ENCODE data around the gene PMAIP1.

Gene PMAIP1

GRCh38 chr18:59927246-59927825 is 27.5 kb downstream of the PMAIP1 start:
- H3K27ac Mint-ChIP-seq (ENCODE audit: low read depth): no peak overlapping the region
- no peak for DNase-seq (ENCODE audit: low spot score in 2 of 2)

DNA sequence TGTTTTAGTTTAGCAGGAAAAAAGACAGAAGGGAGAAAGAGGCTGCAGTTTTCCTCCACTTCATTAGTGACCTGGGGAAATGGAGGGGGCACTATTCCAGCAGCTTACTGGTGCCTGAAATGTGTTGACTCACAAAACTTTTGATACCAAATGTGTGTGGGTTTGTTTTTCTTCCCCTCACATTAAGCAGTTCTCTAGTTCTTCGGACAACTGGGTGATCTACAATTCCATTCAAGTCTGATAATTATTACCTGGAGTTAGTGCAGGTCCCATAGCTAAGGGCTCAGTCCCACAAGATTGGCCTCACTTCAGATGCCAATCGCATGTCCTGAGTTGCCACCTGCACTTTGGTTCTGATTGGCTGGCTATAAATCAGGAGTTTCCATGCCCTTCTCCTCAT is 28.4 kb downstream of the PMAIP1 start:
- no peak overlapping the region for H3K4me3 Mint-ChIP-seq
- no peaks in the 10 kb centered on the region for H3K4me1 Mint-ChIP-seq
- H3K9me3 Mint-ChIP-seq: no peaks in the 10 kb centered on the region
- H3K27ac Mint-ChIP-seq (ENCODE audit: low read depth): no peak overlapping the region
- no peak for ATAC-seq (replicated peaks; ENCODE audit: extremely low read depth, poor library complexity, severe bottlenecking)
- DNase-seq (ENCODE audit: low spot score in 2 of 2): no peak
- H3K36me3 Mint-ChIP-seq (ENCODE audit: insufficient read depth): no peaks in the 10 kb centered on the region
- no peaks in the 10 kb centered on the region for H3K27me3 Mint-ChIP-seq

More at GRCh38 chr18:59927246-59927825, 27.5 kb downstream of the PMAIP1 start:
- ATAC-seq (replicated peaks; ENCODE audit: extremely low read depth, poor library complexity, severe bottlenecking): no peak
- H3K36me3 Mint-ChIP-seq (ENCODE audit: insufficient read depth): no peaks in the 10 kb centered on the region
- H3K4me1 Mint-ChIP-seq: no peaks in the 10 kb centered on the region
- H3K27me3 Mint-ChIP-seq: no peaks in the 10 kb centered on the region
- no peak overlapping the region for H3K4me3 Mint-ChIP-seq
- H3K9me3 Mint-ChIP-seq: no peaks in the 10 kb centered on the region

GRCh38 chr18:59929621-59930295 is 30.0 kb downstream of the PMAIP1 start:
- no peaks in the 10 kb centered on the region for H3K36me3 Mint-ChIP-seq (ENCODE audit: insufficient read depth)
- H3K27ac Mint-ChIP-seq (ENCODE audit: low read depth): no peak overlapping the region
- no peak overlapping the region for H3K4me3 Mint-ChIP-seq
- ATAC-seq (replicated peaks; ENCODE audit: extremely low read depth, poor library complexity, severe bottlenecking): no peak
- no peaks in the 10 kb centered on the region for H3K4me1 Mint-ChIP-seq
- no peak for DNase-seq (ENCODE audit: low spot score in 2 of 2)
- no peaks in the 10 kb centered on the region for H3K9me3 Mint-ChIP-seq
- no peaks in the 10 kb centered on the region for H3K27me3 Mint-ChIP-seq

GRCh38 chr18:59932401-59932800 is 32.6 kb downstream of the PMAIP1 start:
- no peak for ATAC-seq (replicated peaks; ENCODE audit: extremely low read depth, poor library complexity, severe bottlenecking)
- Mint-ChIP-seq H3K36me3 (ENCODE audit: insufficient read depth) (no peaks in the 10 kb centered on the region), H3K27me3 (no peaks in the 10 kb centered on the region), H3K4me1 (no peaks in the 10 kb centered on the region), H3K9me3 (no peaks in the 10 kb centered on the region), H3K4me3 (no peak overlapping the region), H3K27ac (ENCODE audit: low read depth) (no peak overlapping the region)
- DNase-seq (ENCODE audit: low spot score in 2 of 2): no peak

DNA sequence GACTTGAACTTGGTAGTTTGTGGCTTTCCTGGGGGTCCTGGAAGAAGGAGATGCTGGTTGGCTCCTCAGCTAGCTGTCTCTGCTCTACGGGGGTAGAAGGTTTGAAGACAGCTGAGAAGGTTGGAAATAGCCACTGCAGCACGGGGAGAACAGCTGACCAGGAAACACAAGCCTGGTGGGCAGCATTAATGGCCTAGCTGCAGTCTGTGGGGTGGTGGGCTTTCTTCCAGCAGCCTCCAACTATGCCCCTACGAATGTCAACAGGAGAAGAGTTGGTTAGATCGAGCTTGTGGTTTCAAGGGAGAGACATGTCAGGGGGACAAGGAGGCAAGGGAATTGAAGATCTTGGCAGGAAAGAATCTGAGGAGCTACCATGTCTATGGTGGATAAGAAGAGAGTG is 38.9 kb downstream of the PMAIP1 start:
- no peak overlapping the region for H3K4me3 Mint-ChIP-seq
- no peak for ATAC-seq (replicated peaks; ENCODE audit: extremely low read depth, poor library complexity, severe bottlenecking)
- no peaks in the 10 kb centered on the region for H3K36me3 Mint-ChIP-seq (ENCODE audit: insufficient read depth)
- H3K4me1 Mint-ChIP-seq: no peaks in the 10 kb centered on the region
- no peak for DNase-seq (ENCODE audit: low spot score in 2 of 2)
- H3K9me3 Mint-ChIP-seq: no peaks in the 10 kb centered on the region
- no peaks in the 10 kb centered on the region for H3K27me3 Mint-ChIP-seq
- H3K27ac Mint-ChIP-seq (ENCODE audit: low read depth): no peak overlapping the region

GRCh38 chr18:59939127-59939526 is 39.3 kb downstream of the PMAIP1 start:
- H3K4me1 Mint-ChIP-seq: no peaks in the 10 kb centered on the region
- no peak overlapping the region for H3K27ac Mint-ChIP-seq (ENCODE audit: low read depth)
- H3K4me3 Mint-ChIP-seq: no peak overlapping the region
- no peaks in the 10 kb centered on the region for H3K27me3 Mint-ChIP-seq
- no peaks in the 10 kb centered on the region for H3K9me3 Mint-ChIP-seq
- ATAC-seq (replicated peaks; ENCODE audit: extremely low read depth, poor library complexity, severe bottlenecking) (no peak), DNase-seq (ENCODE audit: low spot score in 2 of 2) (no peak)
- no peaks in the 10 kb centered on the region for H3K36me3 Mint-ChIP-seq (ENCODE audit: insufficient read depth)

DNA sequence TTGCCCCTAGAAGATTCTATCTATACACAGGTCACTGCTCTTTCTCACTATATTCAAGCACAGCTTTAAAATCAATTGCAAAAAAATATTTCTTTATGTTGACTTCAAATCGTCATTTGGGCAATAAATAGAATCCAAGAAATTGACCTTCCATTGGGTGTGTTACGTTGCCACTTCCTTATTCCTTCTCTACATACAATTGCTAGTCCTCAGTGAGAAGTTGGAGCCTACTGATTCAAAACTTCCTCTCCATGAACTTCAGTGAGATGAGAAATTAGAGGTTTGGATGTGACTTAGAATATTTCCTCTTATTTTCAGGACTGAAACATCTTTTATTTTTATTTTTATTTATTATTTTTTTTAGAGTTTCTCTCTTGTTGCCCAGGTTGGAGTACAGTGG is 40.3 kb downstream of the PMAIP1 start:
- no peaks in the 10 kb centered on the region for H3K9me3 Mint-ChIP-seq
- H3K36me3 Mint-ChIP-seq (ENCODE audit: insufficient read depth): no peaks in the 10 kb centered on the region
- no peak overlapping the region for H3K27ac Mint-ChIP-seq (ENCODE audit: low read depth)
- ATAC-seq (replicated peaks; ENCODE audit: extremely low read depth, poor library complexity, severe bottlenecking) (no peak), DNase-seq (ENCODE audit: low spot score in 2 of 2) (no peak)
- no peaks in the 10 kb centered on the region for H3K4me1 Mint-ChIP-seq
- H3K4me3 Mint-ChIP-seq: no peak overlapping the region
- H3K27me3 Mint-ChIP-seq: no peaks in the 10 kb centered on the region

GRCh38 chr18:59941331-59941730 is 41.5 kb downstream of the PMAIP1 start:
- no peak for DNase-seq (ENCODE audit: low spot score in 2 of 2)

GRCh38 chr18:59942601-59943000 is 42.8 kb downstream of the PMAIP1 start:
- Mint-ChIP-seq H3K9me3 (no peaks in the 10 kb centered on the region), H3K4me3 (no peak overlapping the region), H3K4me1 (no peaks in the 10 kb centered on the region), H3K36me3 (ENCODE audit: insufficient read depth) (no peaks in the 10 kb centered on the region), H3K27me3 (no peaks in the 10 kb centered on the region), H3K27ac (ENCODE audit: low read depth) (no peak overlapping the region)
- ATAC-seq (replicated peaks; ENCODE audit: extremely low read depth, poor library complexity, severe bottlenecking) (no peak), DNase-seq (ENCODE audit: low spot score in 2 of 2) (no peak)

More at GRCh38 chr18:59941331-59941730, 41.5 kb downstream of the PMAIP1 start:
- Mint-ChIP-seq H3K36me3 (ENCODE audit: insufficient read depth) (no peaks in the 10 kb centered on the region), H3K4me3 (no peak overlapping the region), H3K4me1 (no peaks in the 10 kb centered on the region), H3K27me3 (no peaks in the 10 kb centered on the region), H3K9me3 (no peaks in the 10 kb centered on the region), H3K27ac (ENCODE audit: low read depth) (no peak overlapping the region)
- ATAC-seq (replicated peaks; ENCODE audit: extremely low read depth, poor library complexity, severe bottlenecking): no peak

DNA sequence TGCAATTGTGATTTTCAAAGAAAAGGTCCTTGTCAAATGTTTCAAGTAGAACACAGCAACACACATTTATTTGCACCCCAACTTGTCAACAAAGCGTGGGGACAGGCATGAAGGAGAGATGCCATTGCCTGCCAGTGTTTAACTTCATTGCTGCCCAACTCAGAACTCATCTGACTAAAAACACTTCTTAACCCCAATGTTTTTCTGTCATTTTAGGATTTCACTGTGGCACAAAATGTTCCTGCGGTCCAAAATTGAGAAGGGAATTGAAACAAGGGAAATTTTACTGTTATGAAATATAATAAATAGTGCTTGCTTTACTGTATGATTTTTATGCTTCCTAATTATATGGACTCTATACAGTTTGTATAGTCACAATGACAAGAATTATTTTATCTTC is 45.7 kb downstream of the PMAIP1 start:
- no peak for DNase-seq (ENCODE audit: low spot score in 2 of 2)
- Mint-ChIP-seq H3K27me3 (no peaks in the 10 kb centered on the region), H3K9me3 (no peaks in the 10 kb centered on the region), H3K36me3 (ENCODE audit: insufficient read depth) (no peaks in the 10 kb centered on the region), H3K4me3 (no peak overlapping the region), H3K27ac (ENCODE audit: low read depth) (no peak overlapping the region), H3K4me1 (no peaks in the 10 kb centered on the region)
- no peak for ATAC-seq (replicated peaks; ENCODE audit: extremely low read depth, poor library complexity, severe bottlenecking)

DNA sequence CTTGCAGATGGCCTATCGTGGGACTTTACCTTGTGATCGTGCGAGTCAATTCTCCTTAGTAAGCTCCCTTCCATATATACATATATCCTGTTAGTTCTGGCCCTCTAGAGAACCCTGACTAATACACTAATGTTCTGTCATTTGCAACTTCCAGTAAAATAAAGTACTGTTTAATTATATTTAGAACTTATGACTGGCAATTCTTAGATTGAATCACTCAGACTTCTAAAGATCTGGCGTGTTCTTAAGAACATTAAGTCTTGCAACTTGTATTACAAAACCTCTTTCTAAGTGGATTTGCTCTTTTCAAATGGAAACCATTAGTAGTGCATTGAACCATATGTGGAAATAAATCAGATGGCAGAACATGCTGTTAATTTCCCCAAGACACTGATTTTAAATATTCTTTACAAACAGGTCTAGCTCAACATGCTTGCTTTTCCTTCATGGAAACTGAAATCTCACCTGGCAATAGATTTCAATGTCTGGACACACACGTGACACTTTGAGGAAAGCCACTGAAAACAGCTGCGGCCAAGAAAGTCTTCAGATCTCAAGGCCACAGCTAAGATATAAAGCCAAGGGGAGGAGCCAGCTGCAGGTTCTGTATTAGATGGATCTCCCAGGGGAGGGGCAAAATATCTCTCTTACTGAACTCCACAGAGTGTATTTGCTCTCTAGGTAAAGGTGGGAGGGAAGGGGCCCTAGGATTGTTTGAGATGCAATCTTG is 50.6 kb downstream of the PMAIP1 start:
- ATAC-seq (replicated peaks; ENCODE audit: extremely low read depth, poor library complexity, severe bottlenecking): no peak
- Mint-ChIP-seq H3K36me3 (ENCODE audit: insufficient read depth) (no peaks in the 10 kb centered on the region), H3K27me3 (no peaks in the 10 kb centered on the region), H3K4me1 (no peaks in the 10 kb centered on the region), H3K4me3 (no peak overlapping the region), H3K9me3 (no peaks in the 10 kb centered on the region), H3K27ac (ENCODE audit: low read depth) (no peak overlapping the region)
- no peak for DNase-seq (ENCODE audit: low spot score in 2 of 2)

GRCh38 chr18:59951591-59951990 is 51.8 kb downstream of the PMAIP1 start:
- no peaks in the 10 kb centered on the region for H3K36me3 Mint-ChIP-seq (ENCODE audit: insufficient read depth)
- H3K4me1 Mint-ChIP-seq: no peaks in the 10 kb centered on the region
- no peaks in the 10 kb centered on the region for H3K9me3 Mint-ChIP-seq
- H3K4me3 Mint-ChIP-seq: no peak overlapping the region
- no peaks in the 10 kb centered on the region for H3K27me3 Mint-ChIP-seq
- ATAC-seq (replicated peaks; ENCODE audit: extremely low read depth, poor library complexity, severe bottlenecking) (no peak), DNase-seq (ENCODE audit: low spot score in 2 of 2) (no peak)
- H3K27ac Mint-ChIP-seq (ENCODE audit: low read depth): no peak overlapping the region
